GM10248 (cell line): ENCODE data around the gene FBLN1.

ENCODE experiments used
- CTCF ChIA-PET: fragments of 300-600 bp; sonication (Branson Sonifier 250); formaldehyde crosslinking; extraction: SDS; loops from one replicate; lab custom pipeline; 2021; ENCODE audit warnings: antibody characterized with exemption; lab: Yijun Ruan, JAX
- POLR2A ChIA-PET: fragments of 350-650 bp; sonication (Branson Sonifier 250); formaldehyde crosslinking; extraction: SDS; loops from one replicate; lab custom pipeline; 2020; ENCODE audit warnings: antibody characterized with exemption; lab: Yijun Ruan, JAX
- DNase-seq: peaks from one replicate; pipeline ENCODE4 v3.0.0; 2012; ENCODE audit errors: extremely low spot score
- TF ChIP-seq, protein P1 (sequence below): IDR thresholded peaks from 2 replicates; pipeline ENCODE4 v1.5.1; 2012; ENCODE audit warnings: mild to moderate bottlenecking, low read depth; ENCODE audit errors: extremely low read depth, missing control alignments, control extremely low read depth

The FBLN1 gene

GRCh38 chr22:45502215-45503049, at the start of gene FBLN1:
TSS of gene FBLN1 (plus strand) at chr22:45502883. CDS start at chr22:45502986, 103 bp downstream.
- POLR2A ChIA-PET: no interaction called here
- CTCF ChIA-PET: no interaction called here
- DNase-seq: no peak
- TF ChIP-seq, protein P1, sequence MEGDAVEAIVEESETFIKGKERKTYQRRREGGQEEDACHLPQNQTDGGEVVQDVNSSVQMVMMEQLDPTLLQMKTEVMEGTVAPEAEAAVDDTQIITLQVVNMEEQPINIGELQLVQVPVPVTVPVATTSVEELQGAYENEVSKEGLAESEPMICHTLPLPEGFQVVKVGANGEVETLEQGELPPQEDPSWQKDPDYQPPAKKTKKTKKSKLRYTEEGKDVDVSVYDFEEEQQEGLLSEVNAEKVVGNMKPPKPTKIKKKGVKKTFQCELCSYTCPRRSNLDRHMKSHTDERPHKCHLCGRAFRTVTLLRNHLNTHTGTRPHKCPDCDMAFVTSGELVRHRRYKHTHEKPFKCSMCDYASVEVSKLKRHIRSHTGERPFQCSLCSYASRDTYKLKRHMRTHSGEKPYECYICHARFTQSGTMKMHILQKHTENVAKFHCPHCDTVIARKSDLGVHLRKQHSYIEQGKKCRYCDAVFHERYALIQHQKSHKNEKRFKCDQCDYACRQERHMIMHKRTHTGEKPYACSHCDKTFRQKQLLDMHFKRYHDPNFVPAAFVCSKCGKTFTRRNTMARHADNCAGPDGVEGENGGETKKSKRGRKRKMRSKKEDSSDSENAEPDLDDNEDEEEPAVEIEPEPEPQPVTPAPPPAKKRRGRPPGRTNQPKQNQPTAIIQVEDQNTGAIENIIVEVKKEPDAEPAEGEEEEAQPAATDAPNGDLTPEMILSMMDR: no peak

DNA sequence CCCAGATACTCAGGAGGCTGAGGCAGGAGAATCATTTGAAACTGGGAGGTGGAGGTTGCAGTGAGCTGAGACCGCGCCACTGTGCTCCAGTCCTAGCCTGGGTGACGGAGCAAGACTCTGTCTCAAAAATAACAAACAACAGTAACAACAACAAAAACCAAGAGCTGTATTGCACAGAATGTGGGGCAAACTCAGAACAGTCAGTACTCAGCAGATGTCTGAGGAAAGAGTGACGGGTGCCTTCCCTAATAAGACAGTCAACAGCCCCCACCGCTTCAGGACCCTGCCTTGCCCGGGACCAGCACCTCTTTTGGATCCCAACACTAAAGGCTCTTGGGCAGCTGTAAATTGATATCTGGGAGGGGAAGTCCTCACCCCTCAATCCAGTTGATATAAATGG, 48.9 kb upstream of the FBLN1 start:
- DNase-seq: no peak
- TF ChIP-seq, protein P1: no peak
- CTCF ChIA-PET: interaction anchor here (2.6 kb wide), 1 partner anchor 11 kb away, joined by 7 read pairs; no protein-coding TSS in a partner anchor
- POLR2A ChIA-PET: no interaction called here

DNA sequence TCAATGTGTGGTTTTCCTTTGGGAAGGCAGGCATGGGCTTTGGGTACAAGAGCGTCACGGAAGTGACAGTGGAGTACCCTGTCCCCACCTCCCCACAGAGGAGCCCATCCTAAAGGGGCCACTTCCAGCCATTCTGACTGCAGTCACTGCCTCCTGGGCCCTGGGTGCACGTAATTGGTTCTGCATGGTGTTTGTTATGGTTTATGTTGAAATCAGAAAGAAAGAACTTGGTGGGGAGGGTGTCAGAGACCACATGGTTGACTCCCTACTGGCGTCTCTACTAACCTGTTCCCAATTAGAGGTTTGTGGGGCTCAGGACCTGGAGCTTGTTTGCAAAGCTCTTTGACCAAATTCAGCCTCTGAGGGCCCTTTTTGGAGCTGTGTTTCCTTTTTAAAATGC, 48.4 kb upstream of the FBLN1 start:
- TF ChIP-seq, protein P1: no peak
- no peak for DNase-seq
- CTCF ChIA-PET: interaction anchor here (2.6 kb wide), 1 partner anchor 12 kb away, joined by 7 read pairs; no protein-coding TSS in a partner anchor
- POLR2A ChIA-PET: no interaction called here

GRCh38 chr22:45455212-45455611, 47.5 kb upstream of the FBLN1 start:
- CTCF ChIA-PET: no interaction called here
- no peak for DNase-seq
- TF ChIP-seq, protein P1: no peak
- POLR2A ChIA-PET: no interaction called here

GRCh38 chr22:45455621-45456020, 47.1 kb upstream of the FBLN1 start:
- DNase-seq: no peak
- CTCF ChIA-PET: no interaction called here
- TF ChIP-seq, protein P1: no peak
- POLR2A ChIA-PET: no interaction called here

GRCh38 chr22:45456811-45457210, 45.9 kb upstream of the FBLN1 start:
- DNase-seq: no peak
- TF ChIP-seq, protein P1: no peak
- ChIA-PET POLR2A (no interaction called here), CTCF (interaction anchor here (1.0 kb wide), 1 partner anchor 16 kb away, joined by 4 read pairs; no protein-coding TSS in a partner anchor)
